H9 (cell line): Measurements from ENCODE around the gene ANKRD16. TPM values are rescaled to one million over a fixed set of nuclear protein-coding genes. Genes with fewer than 3 reads are reported as not detected.

Experiments
- DNase-seq: peaks from one replicate; pipeline ENCODE4 v3.0.0-alpha.2; 2017
- H2AFZ ChIP-seq: one replicate; pipeline ENCODE4 v1.6.1; 2013; ENCODE audit warnings: mild to moderate bottlenecking, low read length, control low read depth, moderate library complexity
- H2AK5ac ChIP-seq: 2 replicates; pipeline ENCODE4 v1.6.1; 2013; ENCODE audit warnings: low read length, control low read depth, mixed read lengths; ENCODE audit not compliant: insufficient read length
- H2BK120ac ChIP-seq: one replicate; pipeline ENCODE4 v1.6.1; 2013; ENCODE audit warnings: low read depth, mild to moderate bottlenecking, low read length, control low read depth, inconsistent platforms; ENCODE audit not compliant: poor library complexity, severe bottlenecking
- H2BK12ac ChIP-seq: 2 replicates; pipeline ENCODE4 v1.6.1; 2013; ENCODE audit warnings: low read length, control low read depth, mixed read lengths, low read depth; ENCODE audit not compliant: insufficient read length
- H2BK15ac ChIP-seq: 2 replicates; pipeline ENCODE4 v1.6.1; 2013; ENCODE audit warnings: low read depth, low read length, control low read depth
- H2BK20ac ChIP-seq: one replicate; pipeline ENCODE4 v1.6.1; 2013; ENCODE audit warnings: low read depth, mild to moderate bottlenecking, low read length, control low read depth, inconsistent platforms; ENCODE audit not compliant: poor library complexity, severe bottlenecking
- H2BK5ac ChIP-seq: 2 replicates; pipeline ENCODE4 v1.6.1; 2013; ENCODE audit warnings: low read length, control low read depth, mixed read lengths; ENCODE audit not compliant: insufficient read length
- H3K14ac ChIP-seq: 2 replicates; pipeline ENCODE4 v1.6.1; 2013; ENCODE audit warnings: low read length, control low read depth; ENCODE audit not compliant: insufficient read depth
- H3K18ac ChIP-seq: 2 replicates; pipeline ENCODE4 v1.6.1; 2013; ENCODE audit warnings: low read depth, mild to moderate bottlenecking, mixed read lengths, low read length, control low read depth; ENCODE audit not compliant: insufficient read length
- H3K23ac ChIP-seq: 2 replicates; pipeline ENCODE4 v1.6.1; 2013; ENCODE audit warnings: low read length, control low read depth, mixed read lengths, low read depth; ENCODE audit not compliant: insufficient read length
- H3K23me2 ChIP-seq: 2 replicates; pipeline ENCODE4 v1.6.1; 2013; ENCODE audit warnings: low read depth, mild to moderate bottlenecking, mixed read lengths, low read length, control low read depth; ENCODE audit not compliant: insufficient read length, poor library complexity, severe bottlenecking
- H3K27ac ChIP-seq: 2 replicates; pipeline ENCODE4 v1.5.1; 2013; ENCODE audit warnings: low read length, control low read depth, mixed read lengths, low read depth; ENCODE audit not compliant: insufficient read length
- H3K27me3 ChIP-seq: 2 replicates; pipeline ENCODE4 v1.6.1; 2013; ENCODE audit warnings: low read length, control low read depth, inconsistent platforms; ENCODE audit not compliant: insufficient read depth
- H3K4ac ChIP-seq: 2 replicates; pipeline ENCODE4 v1.6.1; 2013; ENCODE audit warnings: low read depth, mild to moderate bottlenecking, control low read depth, inconsistent platforms, low read length, moderate library complexity
- H3K4me1 ChIP-seq: 2 replicates; pipeline ENCODE4 v1.6.1; 2013; ENCODE audit warnings: low read length, control low read depth, inconsistent platforms; ENCODE audit not compliant: insufficient read depth
- H3K4me2 ChIP-seq: 2 replicates; pipeline ENCODE4 v1.6.1; 2013; ENCODE audit warnings: low read length, control low read depth, mixed read lengths; ENCODE audit not compliant: insufficient read length, insufficient read depth
- H3K56ac ChIP-seq: 2 replicates; pipeline ENCODE4 v1.6.1; 2013; ENCODE audit warnings: low read depth, mild to moderate bottlenecking, mixed read lengths, low read length, control low read depth; ENCODE audit not compliant: insufficient read length
- H3K79me1 ChIP-seq: 2 replicates; pipeline ENCODE4 v1.6.1; 2013; ENCODE audit warnings: low read depth, mild to moderate bottlenecking, moderate library complexity, low read length, control low read depth, inconsistent platforms; ENCODE audit not compliant: insufficient read depth, poor library complexity, severe bottlenecking
- H3K79me2 ChIP-seq: 2 replicates; pipeline ENCODE4 v1.6.1; 2013; ENCODE audit warnings: low read length, control low read depth, inconsistent platforms; ENCODE audit not compliant: insufficient read depth
- H3K9ac ChIP-seq: 2 replicates; pipeline ENCODE4 v1.6.1; 2013; ENCODE audit warnings: low read length, control low read depth, mixed read lengths; ENCODE audit not compliant: insufficient read length; ENCODE audit errors: extremely low read depth
- H3K9me3 ChIP-seq: one replicate; pipeline ENCODE4 v1.6.1; 2013; ENCODE audit warnings: low read depth, low read length, inconsistent platforms; ENCODE audit not compliant: control insufficient read depth
- H3T11ph ChIP-seq: one replicate; pipeline ENCODE4 v1.6.1; 2013; ENCODE audit warnings: mild to moderate bottlenecking, low read length, control low read depth, inconsistent platforms
- H4K20me1 ChIP-seq: one replicate; pipeline ENCODE4 v1.6.1; 2013; ENCODE audit not compliant: control insufficient read depth, insufficient read length, insufficient read depth
- H4K5ac ChIP-seq: 2 replicates; pipeline ENCODE4 v1.6.1; 2013; ENCODE audit warnings: low read depth, mild to moderate bottlenecking, mixed read lengths, low read length, control low read depth; ENCODE audit not compliant: insufficient read length
- H4K8ac ChIP-seq: replicated peaks from 2 replicates; pipeline ENCODE4 v1.6.1; 2013; ENCODE audit warnings: low read length, control low read depth, mixed read lengths, low read depth; ENCODE audit not compliant: insufficient read length
- H4K91ac ChIP-seq: 2 replicates; pipeline ENCODE4 v1.6.1; 2013; ENCODE audit warnings: low read depth, mild to moderate bottlenecking, moderate library complexity, mixed read lengths, low read length, control low read depth; ENCODE audit not compliant: insufficient read length
- H3K27ac Mint-ChIP-seq, 3 experiments: 2 replicates in 2 of 3; 3 replicates in 1 of 3; pipeline ENCODE4 v1.8.0; 2020 to 2021; ENCODE audit warnings: mixed read lengths in 3 of 3, mild to moderate bottlenecking in 1 of 3, moderate library complexity in 1 of 3
- H3K27me3 Mint-ChIP-seq: 2 replicates; pipeline ENCODE4 v1.8.0; 2021; ENCODE audit warnings: low read depth, mild to moderate bottlenecking, moderate library complexity, mixed read lengths
- H3K36me3 Mint-ChIP-seq, 3 experiments: 2 replicates in 2 of 3; 3 replicates in 1 of 3; pipeline ENCODE4 v1.8.0; 2020 to 2021; ENCODE audit warnings: low read depth in 3 of 3, mixed read lengths in 3 of 3; ENCODE audit not compliant: insufficient read depth in 1 of 3
- H3K4me1 Mint-ChIP-seq, 2 experiments: 2 replicates each; pipeline ENCODE4 v1.8.0; 2020; ENCODE audit warnings: mixed read lengths in 2 of 2
- H3K4me3 Mint-ChIP-seq, 2 experiments: 2 replicates in 1 of 2; 3 replicates in 1 of 2; pipeline ENCODE4 v1.8.0; 2020 to 2021; ENCODE audit warnings: mild to moderate bottlenecking in 2 of 2, mixed read lengths in 2 of 2, moderate library complexity in 1 of 2
- H3K9me3 Mint-ChIP-seq, 2 experiments: 2 replicates in 1 of 2; 3 replicates in 1 of 2; pipeline ENCODE4 v1.8.0; 2020; ENCODE audit warnings: mild to moderate bottlenecking in 2 of 2, mixed read lengths in 2 of 2, moderate library complexity in 1 of 2
- CTCF ChIP-seq: fragments of 200-600 bp; sonication (generic); conservative IDR thresholded peaks from 3 replicates; pipeline ENCODE4 v1.8.0; 2021; ENCODE audit warnings: antibody characterized with exemption, mild to moderate bottlenecking
- WGBS: extraction: QIAGEN DNeasy Blood & Tissue Kit; methylation state at CpG from one replicate; pipeline ENCODE4 v1.1.7; 2013; ENCODE audit warnings: missing lambda C conversion rate, low lambda C conversion rate, mixed read lengths; ENCODE audit not compliant: insufficient read length; ENCODE audit errors: extremely low coverage; 5-methylcytosine and 5-hydroxymethylcytosine counted together
- total RNA-seq: library from RNA; stranded (reverse); gene quantifications from 2 replicates; pipeline ENCODE4 v1.2.1, GENCODE V29; 2021

ANKRD16 gene
- total RNA-seq, 1 experiment from 2014 or later = 11.4 TPM

DNA sequence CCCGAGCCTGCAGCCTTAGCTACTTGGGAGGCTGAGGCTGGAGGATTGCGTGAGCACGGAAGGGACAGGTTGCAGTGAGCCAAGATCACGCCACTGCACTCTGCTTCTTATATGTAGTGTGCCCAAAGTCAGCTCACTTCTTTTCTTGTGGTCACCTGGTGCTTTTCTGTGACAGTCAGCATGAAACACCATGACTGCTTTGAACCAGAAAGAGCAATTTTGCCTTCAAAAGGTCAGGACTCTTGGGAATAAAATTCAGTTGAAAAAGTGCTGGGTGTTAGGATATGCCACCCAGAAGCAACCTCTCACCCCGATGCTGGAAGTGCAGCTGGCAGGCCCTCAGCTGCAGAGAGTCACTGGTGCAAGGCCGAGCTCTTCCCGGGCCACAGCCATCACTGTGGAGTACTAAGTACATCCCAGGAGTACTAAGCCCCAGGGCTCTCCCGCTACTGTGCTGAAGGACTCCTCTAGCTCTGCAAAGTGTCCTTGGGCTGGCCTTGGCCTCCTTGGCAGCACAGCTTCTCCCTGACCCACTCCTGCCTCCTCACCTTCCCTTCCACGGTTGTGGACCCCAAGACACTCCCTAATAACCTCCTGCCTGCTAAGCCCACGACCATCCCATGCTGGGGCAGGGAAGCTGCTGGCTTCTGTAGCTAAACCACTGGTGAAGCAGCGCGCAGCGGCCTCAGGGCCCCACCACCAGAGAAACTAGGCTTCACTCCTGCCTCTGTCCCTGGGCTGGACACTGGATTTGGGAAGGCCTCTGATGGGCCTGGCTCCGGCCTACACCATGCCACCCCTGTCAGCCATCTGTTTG, 58.9 kb downstream of the ANKRD16 start:
- TF ChIP-seq CTCF = no peak
- Histone ChIP-seq H2BK20ac (no peak overlapping the region), H2AK5ac (no peak overlapping the region), H3K27ac (no peak overlapping the region), H3T11ph (no peak overlapping the region), H2BK120ac (no peak overlapping the region), H3K4me1 (no peaks in the 10 kb centered on the region), H3K14ac (no peak overlapping the region), H2BK5ac (no peak overlapping the region), H2AFZ (no peak overlapping the region), H3K9me3 (no peaks in the 10 kb centered on the region), H3K18ac (no peak overlapping the region), H4K8ac (no peak overlapping the region), H2BK15ac (no peak overlapping the region), H3K4me2 (no peak overlapping the region), H4K5ac (no peak overlapping the region), H3K23ac (no peak overlapping the region), H3K4ac (no peak overlapping the region), H3K56ac (no peak overlapping the region), H2BK12ac (no peak overlapping the region), H3K79me1 (no peaks in the 10 kb centered on the region), H3K27me3 (no peaks in the 10 kb centered on the region), H3K23me2 (no peaks in the 10 kb centered on the region), H4K20me1 (no peaks in the 10 kb centered on the region), H4K91ac (no peak overlapping the region), H3K79me2 (no peaks in the 10 kb centered on the region), H3K9ac (no peak overlapping the region)
- Mint-ChIP-seq H3K36me3 (no peaks in the 10 kb centered on the region), H3K27me3 (peaks cover 2% of the 10 kb centered on the region; the same call in 1 of the 2 replicates), H3K9me3 (no peaks in the 10 kb centered on the region), H3K27ac (peak overlapping the region in 1 of 3 experiments; percentile 57; a peak in 2 of 7 replicates), H3K4me3 (no peak overlapping the region), H3K4me1 (peaks cover 0 to 3% of the 10 kb centered on the region in 2 experiments; a peak in 1 of 4 replicates)
- no peak for DNase-seq
- no CpG with 5 or more reads among the region's 14 CpGs for WGBS
